Daoy (cell line): ENCODE results near the gene ALG9. TPM values are rescaled to one million over a fixed set of nuclear protein-coding genes. Genes with fewer than 3 reads are reported as not detected.
A peak's percentile ranks its signal among the peaks of the same experiment; 100 is the strongest.

Experiments used
- DNase-seq: peaks from one replicate; pipeline ENCODE4 v3.0.0-alpha.2; 2015; ENCODE audit warnings: low read depth
- total RNA-seq: library from RNA; depleted of rRNA; stranded (reverse); fragments of >200 nt; shearing (Covaris generic); gene quantifications from 2 replicates; pipeline ENCODE4 v1.2.3, GENCODE V29; 2014

The ALG9 gene
- total RNA-seq, 1 experiment from 2014 or later = 28.1 TPM

DNA sequence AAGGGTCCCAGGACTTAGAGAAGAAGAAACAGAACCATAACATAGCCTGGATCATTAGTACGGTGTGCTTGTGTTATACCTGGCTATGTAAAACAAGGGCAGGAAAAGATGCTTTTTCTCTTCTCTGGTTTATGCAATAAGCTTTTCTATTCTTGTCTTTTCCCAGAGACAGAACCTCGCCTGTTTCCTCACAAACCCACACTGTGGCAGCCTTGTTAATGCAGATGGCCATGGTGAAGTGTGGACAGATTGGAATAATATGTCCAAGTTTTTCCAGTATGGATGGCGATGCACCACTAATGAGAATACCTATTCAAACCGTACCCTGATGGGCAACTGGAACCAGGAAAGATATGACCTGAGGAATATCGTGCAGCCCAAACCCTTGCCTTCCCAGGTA lies 10.8 kb upstream of the ALG9 start:
- no peak for DNase-seq

DNA sequence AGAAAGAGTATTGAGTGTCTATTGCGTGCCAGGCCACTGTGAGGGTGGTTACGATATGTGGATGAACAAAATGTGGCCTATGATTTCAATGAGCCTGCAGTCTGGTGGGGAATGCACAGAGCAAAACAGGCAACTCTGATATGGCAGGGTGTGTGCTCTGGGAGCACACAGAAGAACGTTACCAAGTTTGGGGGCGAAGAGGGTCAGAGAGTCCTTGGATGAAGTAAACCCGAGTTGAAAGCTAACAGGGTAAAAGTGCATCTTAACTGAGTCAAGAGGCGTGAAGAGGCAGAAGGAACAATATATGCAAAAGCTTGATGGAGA lies 8.2 kb upstream of the ALG9 start:
- DNase-seq = no peak

DNA sequence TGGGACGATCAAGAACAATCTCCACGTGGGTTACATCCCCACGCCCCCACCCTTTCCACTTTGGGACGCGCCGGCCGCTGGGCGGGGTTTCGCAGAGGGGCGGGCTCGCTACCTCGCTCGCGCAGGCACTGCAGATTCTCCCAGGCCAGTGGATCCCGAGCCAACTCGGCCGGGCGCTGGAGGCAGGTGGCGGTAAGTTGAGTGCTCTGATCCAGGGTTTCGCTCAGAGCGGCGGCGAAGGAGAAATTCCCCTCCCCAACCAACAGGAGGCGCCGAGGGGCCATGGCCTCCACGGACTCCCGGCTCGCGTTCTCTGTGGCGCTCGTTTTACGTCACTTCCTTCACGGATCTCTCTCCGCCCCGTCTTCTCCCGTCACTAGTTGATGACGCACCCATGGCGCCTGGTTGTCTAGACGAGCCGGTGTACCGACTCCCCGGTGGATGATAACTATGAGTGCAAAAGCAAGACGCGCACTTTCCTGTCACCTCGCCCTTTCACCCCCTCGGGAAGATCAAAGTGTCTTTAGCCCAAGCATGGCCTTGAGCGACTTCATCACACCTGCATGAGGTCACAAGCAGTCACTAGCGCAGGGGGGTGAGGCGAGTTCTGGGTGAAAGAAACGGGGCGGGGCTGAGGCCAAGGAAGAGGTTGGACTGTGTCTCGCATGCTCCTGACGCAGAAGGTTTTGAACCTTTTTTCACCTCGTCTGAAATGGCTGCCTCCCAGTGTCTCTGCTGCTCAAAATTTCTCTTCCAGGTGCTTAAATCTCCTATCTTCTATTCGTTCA lies 7.7 kb upstream of the ALG9 start, which contains the start of the genes CFAP68 and FDXACB1:
TSS of gene CFAP68 (plus strand) at position 693 of the 788 bp plus-strand sequence. CDS start at position 713, 20 bp downstream.
TSS of gene FDXACB1 (minus strand) at position 317 of the 788 bp plus-strand sequence. CDS start at position 284, 33 bp downstream.
- peak; percentile 97 for DNase-seq

DNA sequence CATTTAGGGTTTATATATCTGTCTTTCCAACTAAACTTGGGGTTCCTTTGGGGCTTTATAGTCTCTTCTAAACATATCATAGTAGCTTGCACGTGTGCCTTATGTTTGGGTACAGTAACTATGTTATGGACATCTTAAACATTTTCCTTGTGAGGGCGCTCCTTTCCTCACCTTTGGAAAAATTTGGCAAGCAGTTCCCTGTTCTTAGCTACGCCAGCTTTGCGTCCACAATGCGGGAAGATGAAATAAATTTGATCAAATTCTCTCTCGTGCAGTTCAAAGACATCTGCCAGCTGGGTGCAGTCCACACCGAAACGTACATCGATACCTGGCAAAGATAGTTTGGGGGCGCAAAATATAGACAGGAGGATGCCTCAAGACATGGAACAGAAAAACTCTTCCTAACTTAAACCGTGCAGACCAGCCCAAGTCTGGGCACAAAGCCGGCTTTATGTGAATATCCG lies 7.0 kb upstream of the ALG9 start:
- DNase-seq = no peak

DNA sequence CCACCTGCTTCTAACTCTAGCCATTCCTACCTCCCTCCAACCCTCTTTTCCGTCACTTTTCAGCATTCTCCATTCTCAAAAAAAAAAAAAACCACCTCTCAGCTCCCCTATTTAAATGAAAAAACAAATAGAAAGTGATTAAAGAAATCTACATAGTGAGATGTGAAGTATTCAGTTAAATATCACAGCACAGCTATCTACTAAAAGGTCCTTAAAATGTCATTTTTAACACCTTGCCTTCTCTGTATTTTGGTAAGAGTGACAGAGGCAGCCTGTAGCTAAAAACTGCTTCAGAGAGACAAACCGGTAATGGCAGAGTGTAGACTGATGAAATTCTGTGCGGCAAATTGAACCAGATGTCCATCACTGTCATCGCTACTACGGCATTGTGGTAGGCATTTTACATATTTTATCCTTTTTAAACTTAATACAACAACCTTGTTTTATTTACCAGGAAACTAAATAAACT lies 346 bp upstream of the ALG9 start:
- no peak for DNase-seq

DNA sequence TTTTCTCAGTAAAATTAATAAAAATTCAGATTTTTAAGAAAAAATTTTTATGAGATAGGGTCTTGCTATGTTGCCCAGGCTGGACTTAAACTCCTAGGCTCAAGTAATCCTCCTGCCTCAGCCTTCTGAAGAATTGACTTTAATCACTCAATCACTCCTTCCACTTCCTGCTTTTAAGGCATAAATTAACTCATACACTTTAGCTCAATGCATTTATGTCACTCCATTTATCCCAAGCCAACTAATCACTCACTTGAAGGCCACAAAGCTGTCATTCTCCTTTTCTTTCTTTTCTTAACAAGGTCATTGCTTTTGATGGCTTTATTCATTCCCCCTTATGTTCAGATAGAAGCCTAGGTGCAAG lies 877 bp downstream of the ALG9 start:
- DNase-seq = no peak

DNA sequence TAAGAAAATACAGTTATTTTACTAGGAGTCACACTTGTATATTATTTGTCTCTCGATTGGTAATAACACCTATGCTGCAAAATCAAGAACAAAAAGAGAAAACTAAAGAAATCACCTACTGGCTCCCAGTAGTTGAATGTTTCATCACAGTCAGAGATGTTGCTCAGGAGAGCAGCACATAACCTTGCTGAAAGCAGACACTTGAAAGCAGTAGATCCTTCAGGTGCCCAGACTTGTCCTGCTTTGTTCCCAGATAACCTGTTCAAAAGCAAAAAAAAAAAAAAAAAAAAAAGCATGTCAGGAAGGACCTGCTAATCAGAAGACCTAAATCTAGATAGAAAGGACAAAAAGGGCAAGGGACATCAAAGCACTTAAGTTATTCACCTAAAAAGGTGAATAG lies 1.3 kb downstream of the ALG9 start:
- DNase-seq = no peak

DNA sequence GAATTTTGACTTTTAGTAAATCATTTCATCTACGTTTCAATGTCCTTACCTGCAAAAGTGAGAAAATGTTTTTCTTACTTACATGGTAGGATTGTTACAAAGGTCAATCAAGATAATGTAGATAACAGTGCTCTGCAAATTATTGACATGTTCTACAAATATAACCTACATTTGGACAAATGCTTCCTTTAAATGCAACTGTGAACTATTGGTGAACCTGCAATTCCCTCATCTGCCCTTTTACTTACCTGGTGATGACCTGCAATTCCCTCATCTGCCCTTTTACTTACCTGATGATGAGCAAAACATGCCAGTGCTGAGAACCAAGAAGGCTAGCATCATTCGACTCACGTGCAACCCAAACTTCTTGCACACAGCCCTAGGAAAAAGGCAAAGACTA lies 11.1 kb downstream of the ALG9 start:
- no peak for DNase-seq

DNA sequence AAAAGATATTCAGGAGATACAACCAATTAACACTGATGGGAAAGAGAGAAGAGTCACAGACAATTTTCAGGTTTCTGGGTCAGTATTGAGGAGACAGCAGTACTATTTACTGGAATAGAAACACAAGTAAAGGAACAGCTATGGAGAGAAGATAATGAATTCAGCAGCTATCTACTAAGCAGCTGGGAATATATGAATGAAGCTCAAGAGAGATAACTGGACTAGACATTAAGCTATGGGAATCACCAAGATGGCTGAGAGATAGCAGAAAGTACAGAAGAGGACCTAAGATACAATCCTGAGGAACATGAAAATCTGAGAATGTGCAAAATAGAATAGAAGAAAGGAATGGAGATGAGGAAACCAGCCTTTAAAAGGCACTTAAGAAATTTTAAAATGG lies 15.9 kb downstream of the ALG9 start:
- no peak for DNase-seq

DNA sequence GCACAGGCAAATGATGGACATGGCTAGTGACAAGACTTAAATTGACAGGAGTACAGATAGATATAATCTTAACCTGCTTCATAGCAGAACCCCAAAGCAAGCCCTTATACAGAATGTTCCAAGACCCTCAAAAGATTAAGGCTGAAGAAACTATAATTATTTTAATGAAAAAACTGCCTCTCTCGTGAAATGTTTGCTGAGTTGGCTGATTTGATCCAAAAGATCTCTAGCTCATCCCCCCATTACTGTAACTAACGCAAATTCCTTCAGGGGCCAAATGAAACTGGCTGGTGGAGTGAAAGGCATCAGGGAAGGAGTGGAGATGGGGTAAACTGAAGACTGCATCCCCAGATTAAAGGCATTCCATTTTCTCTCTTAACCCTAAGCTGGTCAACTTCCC lies 19.3 kb downstream of the ALG9 start:
- DNase-seq = no peak

DNA sequence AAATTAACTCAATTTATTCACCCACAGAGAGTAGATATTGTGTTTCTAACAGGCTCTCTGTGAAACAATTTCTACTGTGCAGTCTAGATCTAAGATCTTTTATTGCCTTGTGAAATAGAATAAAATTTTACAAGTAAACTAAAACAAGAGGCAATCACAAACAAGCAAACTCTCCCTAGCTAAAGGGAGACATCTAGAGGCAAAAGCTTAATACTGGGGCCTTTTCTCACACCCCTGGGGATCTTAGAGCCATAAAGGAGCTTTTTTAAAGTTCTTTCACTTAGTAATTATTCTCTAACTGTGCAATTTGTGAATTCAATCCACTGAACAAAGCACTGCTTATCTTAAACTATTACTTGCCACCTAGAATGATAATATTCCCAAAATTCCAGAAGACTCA lies 19.7 kb downstream of the ALG9 start:
- no peak for DNase-seq

DNA sequence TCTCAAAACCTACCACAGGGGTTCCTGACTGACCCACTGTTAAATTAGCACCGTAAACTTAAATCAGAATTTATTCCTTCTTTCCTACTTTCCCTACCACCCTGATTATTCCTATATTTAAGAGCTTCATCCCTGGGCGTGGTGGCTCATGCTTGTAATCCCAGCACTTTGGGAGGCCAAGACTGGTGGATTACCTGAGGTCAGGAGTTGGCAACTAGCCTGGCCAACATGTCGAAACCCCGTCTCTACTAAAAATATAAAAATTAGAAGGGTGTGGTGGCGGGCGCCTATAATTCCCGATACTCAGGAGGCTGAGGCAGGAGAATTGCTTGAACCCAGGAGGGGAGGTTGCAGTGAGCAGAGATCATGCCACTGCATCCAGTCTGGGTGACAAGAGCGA lies 20.3 kb downstream of the ALG9 start:
- no peak for DNase-seq

DNA sequence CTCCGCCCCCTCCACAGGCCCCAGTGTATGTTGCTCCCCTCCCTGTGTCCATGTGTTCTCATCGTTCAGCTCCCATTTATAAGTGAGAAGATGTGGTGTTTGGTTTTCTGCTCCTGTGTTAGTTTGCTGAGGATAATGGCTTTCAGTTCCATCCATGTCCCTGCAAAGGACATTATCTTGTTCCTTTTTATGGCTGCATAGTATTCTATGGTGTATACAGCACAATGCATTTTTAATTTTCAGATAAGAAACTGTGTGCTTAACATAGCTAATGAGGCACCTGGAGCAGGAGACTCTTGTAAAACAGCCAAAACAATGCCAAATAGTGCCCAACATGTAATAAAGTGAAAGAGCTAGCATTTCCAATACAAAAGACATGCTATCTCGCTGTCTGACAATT lies 21.8 kb downstream of the ALG9 start:
- DNase-seq = no peak

DNA sequence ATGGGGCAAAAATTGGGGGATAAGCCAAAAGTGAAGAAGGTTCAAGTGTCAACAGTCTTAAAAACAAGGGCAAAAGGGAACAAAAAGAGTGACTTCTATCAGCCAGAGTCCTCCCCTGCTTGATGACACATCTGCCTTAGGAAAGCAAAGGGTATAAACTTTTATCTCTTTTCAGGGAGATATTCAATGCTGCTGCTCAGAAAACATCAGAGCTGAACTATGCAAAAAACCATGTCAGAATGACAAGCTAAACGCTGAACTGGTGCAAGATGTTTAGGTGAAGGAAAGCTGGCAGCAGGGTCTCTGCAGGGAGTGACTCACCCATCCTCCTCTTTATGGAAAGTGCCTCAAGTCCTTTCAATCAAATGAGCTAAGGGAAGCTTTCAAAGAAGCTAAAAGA lies 24.7 kb downstream of the ALG9 start:
- DNase-seq = peak; percentile 63

DNA sequence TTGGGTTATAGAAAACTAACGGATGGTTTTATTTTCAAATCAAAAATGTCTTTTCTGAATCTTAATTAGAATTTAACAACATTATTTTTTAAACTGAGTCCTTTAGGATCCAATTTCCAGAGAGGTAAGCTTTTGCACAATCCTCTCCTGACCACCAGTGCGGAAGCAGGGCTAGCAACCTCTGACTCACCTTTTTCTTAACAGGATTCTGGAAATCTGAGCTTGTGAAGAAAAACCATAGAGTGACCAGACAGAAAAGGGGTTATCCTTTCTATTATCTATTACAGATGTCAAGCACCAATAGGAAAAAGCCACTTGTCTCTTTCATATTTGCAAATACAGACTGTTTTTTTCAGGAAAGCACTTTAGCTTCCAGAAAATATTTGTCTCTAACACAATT lies 25.3 kb downstream of the ALG9 start:
- DNase-seq = peak; percentile 61

DNA sequence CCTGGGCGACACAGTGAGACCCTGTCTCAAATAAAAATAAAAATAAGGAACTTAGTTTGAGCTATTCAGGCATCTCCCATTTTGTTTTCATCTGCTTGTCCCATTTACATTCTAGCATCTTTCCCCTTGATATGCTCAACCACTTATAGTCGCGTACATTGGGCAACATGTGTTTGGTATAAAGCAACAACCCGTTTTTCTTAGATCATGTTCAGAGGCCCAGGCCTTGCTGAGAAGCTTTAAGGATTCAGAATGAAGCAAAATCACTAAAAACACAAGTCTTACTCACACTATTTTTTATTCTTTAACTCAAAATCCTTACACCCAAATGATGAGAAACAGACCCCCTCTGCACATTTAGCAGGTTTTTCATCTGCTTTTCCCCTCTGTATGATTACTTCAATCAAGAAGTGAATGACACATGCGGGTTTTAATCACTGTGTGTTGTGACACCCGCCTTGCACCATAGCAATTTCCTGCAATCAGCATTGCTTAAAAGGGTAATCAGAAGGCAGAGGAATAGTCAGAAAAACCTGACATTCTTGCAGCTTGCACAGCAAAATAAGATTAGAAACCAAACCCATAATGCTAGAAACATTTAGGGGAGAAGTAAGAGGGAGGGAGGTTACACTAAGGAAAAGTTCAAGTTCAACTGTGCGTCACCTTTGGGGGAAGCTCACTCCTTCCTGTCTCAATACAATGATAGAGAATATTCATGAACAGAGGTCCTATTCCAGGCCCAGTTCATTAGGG lies 25.9 kb downstream of the ALG9 start:
- DNase-seq = peak; percentile 29

DNA sequence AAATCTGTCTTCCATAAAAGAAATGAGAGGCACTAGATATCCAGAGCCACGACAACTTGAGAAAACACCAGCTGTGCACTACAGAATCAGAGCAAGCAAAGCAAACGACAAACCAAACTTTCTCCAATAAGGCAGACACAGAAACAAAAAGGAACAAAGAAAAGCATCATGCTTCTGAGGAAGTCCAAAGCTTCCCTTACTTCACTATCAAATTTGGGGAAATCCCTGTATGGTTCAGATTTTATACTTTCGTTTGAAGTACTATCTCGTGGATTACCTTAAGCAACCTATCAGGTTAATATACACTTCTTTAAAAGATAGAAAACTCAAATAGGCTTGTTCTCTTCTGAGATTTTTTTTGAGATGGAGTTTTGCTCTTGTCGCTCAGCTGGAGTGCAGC lies 27.7 kb downstream of the ALG9 start:
- no peak for DNase-seq

DNA sequence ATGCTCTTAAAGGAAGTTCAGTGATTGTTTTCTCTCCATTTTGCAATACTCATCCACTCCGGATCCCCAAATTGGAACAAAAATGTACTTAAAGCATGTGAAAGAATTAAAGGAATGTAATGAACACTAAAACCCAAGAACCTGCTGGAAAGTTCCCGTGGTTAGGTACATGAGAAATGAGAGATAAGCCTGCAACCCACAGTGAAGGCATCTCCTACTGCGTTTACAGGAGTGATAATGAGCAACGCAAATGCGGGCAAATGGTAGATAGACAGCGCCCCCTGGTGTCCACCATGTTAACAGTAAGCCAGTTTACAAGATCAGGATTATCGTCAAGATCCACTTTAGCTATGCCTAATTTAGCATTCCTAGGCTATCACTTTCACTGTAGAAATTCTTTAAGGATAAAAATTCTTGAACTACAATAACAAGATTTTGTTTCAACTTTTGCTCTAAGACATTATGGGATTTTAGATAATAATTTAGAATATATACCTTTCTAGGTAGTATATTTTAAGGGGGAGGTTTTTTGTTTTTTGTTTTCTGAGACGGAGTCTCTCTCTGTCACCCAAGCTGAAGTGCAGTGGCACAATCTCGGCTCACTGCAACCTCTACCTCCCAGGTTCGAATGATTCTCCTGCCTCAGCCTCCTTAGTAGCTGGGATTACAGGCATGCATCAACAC lies 29.9 kb downstream of the ALG9 start:
- DNase-seq = peak; percentile 80

DNA sequence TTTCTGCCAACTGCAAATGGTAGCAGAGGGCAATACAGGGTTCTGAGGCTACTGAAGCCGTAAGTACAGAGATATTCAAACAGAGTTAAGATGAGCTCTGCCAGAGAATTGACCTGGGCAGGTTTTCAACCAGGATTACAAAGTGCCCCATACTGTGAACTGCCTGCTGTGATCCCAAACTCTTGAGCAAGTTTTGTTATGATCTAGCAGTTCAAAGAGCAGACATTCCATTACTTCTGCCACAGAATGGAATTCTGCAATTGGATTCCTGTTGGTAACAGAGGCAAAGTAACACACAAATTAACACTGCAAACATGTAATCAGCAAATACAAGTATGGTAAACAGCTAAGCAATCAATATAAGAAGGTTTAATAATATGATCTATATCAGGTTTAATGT lies 31.2 kb downstream of the ALG9 start:
- DNase-seq = no peak

DNA sequence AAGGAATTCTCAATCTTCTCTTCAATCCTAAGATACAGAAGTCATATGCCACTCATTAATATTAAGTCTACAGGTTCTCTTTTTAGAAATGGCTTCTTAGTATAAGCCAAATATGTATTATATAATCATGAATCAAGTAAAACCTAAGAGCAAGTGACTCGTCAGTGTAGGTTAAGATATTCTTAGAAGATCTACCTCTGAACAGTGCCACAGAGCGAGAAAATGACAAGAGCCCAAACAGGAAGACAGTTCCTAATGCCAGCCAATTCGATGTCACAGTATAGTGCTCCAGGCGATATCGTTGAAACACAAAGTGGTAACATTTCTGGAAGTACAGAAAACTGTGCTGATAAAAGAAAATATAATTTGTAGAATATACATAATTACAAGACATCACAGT lies 33.3 kb downstream of the ALG9 start:
- no peak for DNase-seq

DNA sequence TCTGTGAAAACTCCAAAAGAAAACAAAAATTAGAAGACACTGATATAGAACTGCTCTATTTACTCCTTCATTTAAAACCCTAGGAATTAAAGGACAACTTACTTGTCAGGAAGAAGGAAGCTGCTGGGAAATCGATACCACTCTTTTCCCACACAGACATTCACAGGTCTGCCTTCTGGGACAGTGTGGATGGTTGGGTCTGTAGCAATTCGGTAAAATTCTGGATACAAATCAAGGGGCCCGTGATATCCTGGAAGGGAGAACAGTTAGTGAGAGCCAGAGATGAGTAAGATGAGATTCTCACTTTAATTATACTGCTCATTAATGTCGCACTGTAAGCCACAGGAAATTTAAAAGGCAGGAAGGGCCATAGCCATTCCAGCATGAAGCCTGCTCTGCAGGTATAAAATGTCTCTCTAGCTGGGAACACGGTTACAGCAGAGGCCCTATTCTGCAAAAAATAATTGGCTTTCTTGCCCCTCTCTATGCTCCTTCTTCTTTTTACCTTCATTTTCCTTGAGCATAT lies 34.0 kb downstream of the ALG9 start:
- DNase-seq = no peak

DNA sequence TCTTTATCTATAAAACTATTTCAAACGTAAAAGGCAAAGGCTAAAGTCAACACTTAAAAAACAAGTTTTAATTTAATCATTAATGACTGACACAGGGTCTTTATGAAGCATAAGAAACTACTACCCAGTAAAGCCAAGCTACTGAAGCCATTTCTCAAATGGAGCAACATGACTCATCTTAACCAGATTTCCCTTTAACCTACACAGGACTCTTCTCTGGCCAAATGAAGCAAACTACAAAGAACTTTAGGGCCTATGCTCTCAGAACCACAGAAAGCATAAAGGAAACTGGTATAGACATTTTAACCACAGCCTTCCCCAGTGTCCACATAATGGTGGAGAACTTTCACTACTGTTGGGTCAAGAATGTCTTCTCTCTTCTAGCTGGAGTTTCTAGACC lies 34.7 kb downstream of the ALG9 start:
- peak; percentile 32 for DNase-seq
